Measurements from ENCODE around the gene EXOSC10.

GRCh38 chr1:11044849-11045427 is 54.7 kb downstream of the EXOSC10 start:
- TF ChIP-seq CTCF (IDR thresholded peaks at IDR 0.05; ENCODE audit: poor library complexity) (no peak), EZH2phosphoT487 (IDR thresholded peaks at IDR 0.05; ENCODE audit: low read depth, severe bottlenecking, unreplicated experiment) (no peak), EZH2 (IDR thresholded peaks at IDR 0.05; ENCODE audit: borderline replicate concordance) (no peak)

Measured in hepatocyte (in vitro differentiated cells).